Activated naive CD4-positive, alpha-beta T cell treated with anti-CD3 and anti-CD28 coated beads, Interleukin-2, amount 50 U/mL, for 72 hours (primary cell): ENCODE results near the gene PRR20D. TPM values are rescaled to one million over a fixed set of nuclear protein-coding genes. Genes with fewer than 3 reads are reported as not detected.
"Not testable (repeated sequence)": the region's sequence is repeated elsewhere in the genome, so short reads cannot be mapped to it uniquely, and the experiment has no call there.

ENCODE experiments used
- ATAC-seq, 2 donors: fragments of 150-1000 bp; cut with Tn5 transposase; 2 replicates each; pipeline ENCODE4 v1.10.0; 2021; ENCODE audit warnings: mild to moderate bottlenecking in 2 of 2, moderate library complexity in 2 of 2
- DNase-seq, 2 donors: peaks; one replicate each; pipeline ENCODE4 v3.0.0; 2021 to 2022; ENCODE audit warnings: low spot score in 2 of 2
- H3K27ac Mint-ChIP-seq, 2 donors: one replicate each; pipeline ENCODE4 v1.8.0; 2022; ENCODE audit warnings: mild to moderate bottlenecking in 2 of 2, mixed read lengths in 2 of 2
- H3K36me3 Mint-ChIP-seq, 2 donors: one replicate each; pipeline ENCODE4 v1.8.0; 2022; ENCODE audit warnings: mixed read lengths in 2 of 2
- H3K9me3 Mint-ChIP-seq, 2 donors: one replicate each; pipeline ENCODE4 v1.8.0; 2022; ENCODE audit warnings: mixed read lengths in 2 of 2
- total RNA-seq, 2 donors: library from RNA; stranded (reverse); gene quantifications; one replicate each; pipeline ENCODE4 v1.2.3, GENCODE V29; 2022

Gene PRR20D
- not detected for total RNA-seq

DNA sequence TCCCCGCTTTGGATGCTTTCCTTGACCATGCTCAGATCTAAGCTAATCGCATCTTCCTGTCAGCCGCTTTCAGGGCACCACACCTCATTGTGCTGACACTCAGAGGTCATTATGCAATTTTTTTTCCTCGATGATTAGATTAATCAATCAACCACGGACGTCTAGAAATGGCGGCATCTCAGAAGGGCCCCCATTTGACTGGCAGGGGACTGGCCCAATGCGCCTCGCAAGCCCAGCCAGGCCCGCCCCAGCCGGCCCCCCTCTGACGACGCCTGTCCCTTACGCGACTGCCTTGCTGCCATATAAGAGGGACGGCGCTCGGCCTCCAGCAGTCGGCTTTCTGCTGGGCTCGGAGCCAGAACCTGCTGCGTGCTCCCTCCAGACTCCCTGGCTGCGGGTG lies at the start of gene PRR20D:
PRR20D (plus strand) TSS at position 301 of the 400 bp plus-strand sequence. CDS start 387 bp downstream, outside the sequence.
- not testable (repeated sequence) for DNase-seq, H3K27ac Mint-ChIP-seq, ATAC-seq, H3K36me3 Mint-ChIP-seq, H3K9me3 Mint-ChIP-seq

DNA sequence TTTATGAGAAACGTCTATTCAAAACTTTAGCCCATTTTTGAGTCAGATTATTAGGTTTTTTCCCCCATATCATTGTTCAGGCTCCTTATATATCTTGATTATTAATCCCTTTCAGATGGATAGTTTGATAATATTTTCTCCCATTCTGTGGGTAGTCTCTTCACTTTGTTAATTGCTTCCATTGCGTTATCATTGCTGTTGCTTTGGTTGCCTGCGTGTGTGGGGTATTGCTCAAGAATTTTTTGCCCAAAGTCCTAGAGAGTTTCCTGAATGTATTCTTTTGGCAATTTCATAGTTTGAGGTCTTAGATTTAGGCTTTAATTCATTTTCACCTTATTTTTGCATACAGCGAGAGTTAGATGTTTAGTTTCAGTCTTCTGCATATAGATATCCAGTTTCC lies 45.5 kb upstream of the PRR20D start:
- no peak overlapping the region for H3K27ac Mint-ChIP-seq
- H3K9me3 Mint-ChIP-seq: peaks cover 28 to 43% of the 10 kb centered on the region in 2 donors
- no peaks in the 10 kb centered on the region for H3K36me3 Mint-ChIP-seq
- no peak for DNase-seq
- ATAC-seq: no peak

DNA sequence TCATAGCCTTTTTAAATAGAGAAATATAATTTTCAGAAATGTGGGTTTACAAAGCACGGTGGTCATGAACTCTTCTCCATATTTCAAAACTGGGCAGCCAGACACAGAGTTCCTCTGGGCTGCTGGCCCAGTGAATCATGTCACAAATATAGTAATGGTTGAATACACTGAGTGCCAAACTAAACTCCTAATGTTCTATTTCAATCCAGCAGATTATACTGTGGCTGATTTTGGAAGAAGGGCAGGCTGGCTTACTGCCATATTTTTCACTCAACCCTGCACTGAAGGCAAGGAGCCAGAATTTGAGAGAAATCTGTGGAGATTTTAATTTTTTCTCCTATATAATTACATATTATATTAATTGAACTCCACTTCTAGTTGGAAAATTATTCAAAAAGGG lies 36.8 kb upstream of the PRR20D start:
- Mint-ChIP-seq H3K27ac (no peak overlapping the region), H3K9me3 (peaks cover 2 to 5% of the 10 kb centered on the region in 2 donors), H3K36me3 (no peaks in the 10 kb centered on the region)
- DNase-seq (no peak), ATAC-seq (no peak)

DNA sequence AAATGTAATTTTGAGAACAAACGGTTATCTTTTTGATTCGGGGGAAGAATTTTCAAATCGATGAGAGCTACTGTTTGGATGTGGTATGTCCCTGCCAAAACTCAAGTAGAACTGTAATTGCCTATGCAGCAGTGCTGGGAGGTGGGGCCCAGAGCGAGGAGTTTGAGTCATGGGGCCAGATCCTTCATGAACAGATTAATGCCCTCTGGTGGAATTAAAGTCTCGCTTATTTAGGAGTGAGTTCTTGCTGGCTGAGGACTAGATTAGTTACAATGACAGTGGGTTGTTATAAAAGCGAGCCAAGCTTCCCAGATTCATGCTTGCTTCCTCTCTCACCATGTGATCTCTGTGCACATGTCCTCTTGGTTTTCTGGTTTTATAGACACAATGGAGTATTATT lies 31.5 kb upstream of the PRR20D start:
- Mint-ChIP-seq H3K27ac (no peak overlapping the region), H3K9me3 (peaks cover 8 to 14% of the 10 kb centered on the region in 2 donors), H3K36me3 (no peaks in the 10 kb centered on the region)
- no peak for ATAC-seq
- DNase-seq: no peak

DNA sequence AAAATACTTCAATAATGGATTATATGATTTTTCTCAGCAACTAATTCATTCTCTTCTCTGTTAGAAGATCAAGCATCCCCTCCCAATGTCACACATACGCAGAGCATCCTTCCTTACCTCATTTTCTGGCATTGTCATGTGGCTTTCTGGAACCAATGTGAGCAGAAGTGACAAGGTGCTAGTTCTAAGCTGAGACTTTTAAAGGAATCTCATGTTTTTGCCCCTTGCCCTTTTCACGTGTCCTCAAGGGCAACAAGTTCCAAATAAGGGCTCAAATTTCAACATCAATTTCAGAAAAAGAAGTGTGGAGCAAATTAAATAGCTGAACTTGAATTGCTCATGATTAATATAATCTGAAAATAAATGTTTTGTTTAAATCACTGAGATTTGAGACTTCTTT lies 24.3 kb upstream of the PRR20D start:
- ATAC-seq (no peak), DNase-seq (no peak)
- Mint-ChIP-seq H3K36me3 (no peaks in the 10 kb centered on the region), H3K9me3 (peaks cover 9 to 11% of the 10 kb centered on the region in 2 donors), H3K27ac (no peak overlapping the region)

DNA sequence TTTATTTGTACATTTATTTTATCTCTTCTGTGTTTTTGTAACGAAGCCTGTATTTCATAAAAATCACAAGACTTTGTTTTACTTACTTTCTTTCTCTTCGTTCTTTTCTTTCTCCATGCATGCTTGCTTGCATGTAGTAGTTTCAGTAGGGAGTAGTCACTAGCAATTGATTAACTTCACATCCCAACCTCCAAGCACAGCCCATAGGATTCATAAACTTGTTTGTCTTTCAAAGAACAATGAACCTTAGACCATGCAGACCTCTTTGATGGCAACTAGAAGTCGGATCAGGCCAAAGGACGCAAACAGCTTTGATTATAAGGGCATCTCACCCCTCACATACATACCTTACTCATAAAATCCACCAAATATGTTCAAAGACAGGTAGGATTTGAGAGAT lies 22.8 kb upstream of the PRR20D start:
- Mint-ChIP-seq H3K36me3 (no peaks in the 10 kb centered on the region), H3K9me3 (peaks cover 4 to 5% of the 10 kb centered on the region in 2 donors), H3K27ac (no peak overlapping the region)
- ATAC-seq (no peak), DNase-seq (no peak)

GRCh38 chr13:57138988-57139387 lies 21.4 kb upstream of the PRR20D start:
- DNase-seq: no peak
- ATAC-seq: no peak
- no peaks in the 10 kb centered on the region for H3K36me3 Mint-ChIP-seq
- peaks cover 0 to 4% of the 10 kb centered on the region in 2 donors for H3K9me3 Mint-ChIP-seq
- no peak overlapping the region for H3K27ac Mint-ChIP-seq

DNA sequence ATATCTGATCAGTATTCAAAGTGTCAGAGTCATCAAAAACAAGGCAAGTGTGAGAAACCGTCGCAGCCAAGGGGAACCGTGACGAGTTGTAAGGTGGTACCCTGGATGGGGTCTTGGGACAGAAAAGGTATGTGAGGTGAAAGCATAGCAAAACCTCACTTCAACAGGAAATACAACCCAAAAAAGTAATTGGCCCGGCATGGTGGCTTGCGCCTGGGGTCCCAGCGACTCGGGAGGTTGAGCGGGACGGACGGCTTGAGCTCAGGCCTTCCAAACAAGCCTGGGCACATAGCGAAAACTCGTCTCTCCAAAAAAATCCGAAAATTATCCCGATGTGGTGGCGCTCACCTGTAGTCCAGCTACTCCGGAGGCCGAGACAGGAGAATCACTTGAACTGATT lies 20.7 kb upstream of the PRR20D start:
- not testable (repeated sequence) for DNase-seq, H3K9me3 Mint-ChIP-seq, ATAC-seq, H3K36me3 Mint-ChIP-seq, H3K27ac Mint-ChIP-seq

- H3K27ac Mint-ChIP-seq, H3K9me3 Mint-ChIP-seq, H3K36me3 Mint-ChIP-seq: not testable (repeated sequence)
Observed at GRCh38 chr13:57140235-57140968, 20.0 kb upstream of the PRR20D start, which contains the start of gene PRR20A. PRR20A (plus strand) TSS chr13:57140918; CDS start chr13:57141305, 387 bp downstream.

DNA sequence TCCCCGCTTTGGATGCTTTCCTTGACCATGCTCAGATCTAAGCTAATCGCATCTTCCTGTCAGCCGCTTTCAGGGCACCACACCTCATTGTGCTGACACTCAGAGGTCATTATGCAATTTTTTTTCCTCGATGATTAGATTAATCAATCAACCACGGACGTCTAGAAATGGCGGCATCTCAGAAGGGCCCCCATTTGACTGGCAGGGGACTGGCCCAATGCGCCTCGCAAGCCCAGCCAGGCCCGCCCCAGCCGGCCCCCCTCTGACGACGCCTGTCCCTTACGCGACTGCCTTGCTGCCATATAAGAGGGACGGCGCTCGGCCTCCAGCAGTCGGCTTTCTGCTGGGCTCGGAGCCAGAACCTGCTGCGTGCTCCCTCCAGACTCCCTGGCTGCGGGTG lies 13.2 kb upstream of the PRR20D start, which contains the start of gene PRR20B:
PRR20B (plus strand) TSS at position 301 of the 400 bp plus-strand sequence. CDS start 387 bp downstream, outside the sequence.
- not testable (repeated sequence) for DNase-seq, ATAC-seq, H3K36me3 Mint-ChIP-seq, H3K27ac Mint-ChIP-seq, H3K9me3 Mint-ChIP-seq

More at GRCh38 chr13:57140235-57140968, 20.0 kb upstream of the PRR20D start, which contains the start of gene PRR20A:
- not testable (repeated sequence) for DNase-seq, ATAC-seq

DNA sequence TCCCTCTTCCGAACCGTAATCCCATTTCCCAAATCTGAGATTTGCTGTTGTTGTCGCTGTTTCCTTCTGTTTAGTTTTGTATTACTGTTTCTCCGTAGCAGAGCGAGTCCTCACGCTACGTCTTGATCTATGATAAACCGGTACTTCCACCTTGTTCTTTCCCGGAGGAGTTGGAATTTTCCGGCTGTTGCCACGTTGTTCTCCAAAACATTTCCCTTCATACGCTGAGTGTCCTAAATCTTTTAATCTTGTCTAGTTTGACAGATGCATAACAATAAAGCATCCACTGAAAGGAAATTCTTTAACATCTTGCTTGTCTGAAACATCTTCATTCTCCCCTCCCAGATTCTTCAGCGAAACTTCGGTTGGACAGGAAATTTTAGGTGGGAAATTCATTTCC lies 12.3 kb upstream of the PRR20D start:
- H3K36me3 Mint-ChIP-seq, DNase-seq, H3K9me3 Mint-ChIP-seq, H3K27ac Mint-ChIP-seq, ATAC-seq: not testable (repeated sequence)

GRCh38 chr13:57153761-57154160 lies 6.7 kb upstream of the PRR20D start, which contains the start of gene PRR20C:
PRR20C (plus strand) TSS chr13:57154061; CDS start chr13:57154448, 387 bp downstream.
- H3K9me3 Mint-ChIP-seq, DNase-seq, H3K36me3 Mint-ChIP-seq, H3K27ac Mint-ChIP-seq, ATAC-seq: not testable (repeated sequence)

DNA sequence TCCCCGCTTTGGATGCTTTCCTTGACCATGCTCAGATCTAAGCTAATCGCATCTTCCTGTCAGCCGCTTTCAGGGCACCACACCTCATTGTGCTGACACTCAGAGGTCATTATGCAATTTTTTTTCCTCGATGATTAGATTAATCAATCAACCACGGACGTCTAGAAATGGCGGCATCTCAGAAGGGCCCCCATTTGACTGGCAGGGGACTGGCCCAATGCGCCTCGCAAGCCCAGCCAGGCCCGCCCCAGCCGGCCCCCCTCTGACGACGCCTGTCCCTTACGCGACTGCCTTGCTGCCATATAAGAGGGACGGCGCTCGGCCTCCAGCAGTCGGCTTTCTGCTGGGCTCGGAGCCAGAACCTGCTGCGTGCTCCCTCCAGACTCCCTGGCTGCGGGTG lies 6.5 kb downstream of the PRR20D start, which contains the start of gene PRR20E:
PRR20E (plus strand) TSS at position 301 of the 400 bp plus-strand sequence. CDS start 387 bp downstream, outside the sequence.
- not testable (repeated sequence) for H3K36me3 Mint-ChIP-seq, H3K27ac Mint-ChIP-seq

DNA sequence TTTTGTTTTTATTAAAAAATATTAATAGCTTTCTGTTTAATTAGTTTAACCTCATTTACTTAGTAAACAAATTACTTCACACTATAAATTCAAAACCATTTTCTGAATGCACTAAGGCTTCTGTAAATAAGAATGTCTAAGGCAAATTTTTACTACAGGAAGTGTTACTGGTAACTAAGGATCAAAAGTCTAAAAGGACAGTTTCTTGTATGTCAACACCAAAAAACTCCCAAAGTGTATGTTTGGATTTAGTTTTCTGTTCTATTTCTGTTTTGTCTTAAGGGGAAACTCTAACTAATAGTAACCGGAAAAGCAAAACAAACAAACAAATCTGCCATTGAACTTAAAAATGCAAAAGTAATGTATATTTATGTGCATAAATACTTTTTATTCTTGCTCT lies 31.2 kb downstream of the PRR20D start:
- Mint-ChIP-seq H3K27ac (no peak overlapping the region), H3K9me3 (peaks cover 0 to 3% of the 10 kb centered on the region in 2 donors), H3K36me3 (no peaks in the 10 kb centered on the region)
- ATAC-seq (no peak), DNase-seq (no peak)

More for the DNA sequence above, 6.5 kb downstream of the PRR20D start, which contains the start of gene PRR20E:
- not testable (repeated sequence) for ATAC-seq, H3K9me3 Mint-ChIP-seq, DNase-seq

DNA sequence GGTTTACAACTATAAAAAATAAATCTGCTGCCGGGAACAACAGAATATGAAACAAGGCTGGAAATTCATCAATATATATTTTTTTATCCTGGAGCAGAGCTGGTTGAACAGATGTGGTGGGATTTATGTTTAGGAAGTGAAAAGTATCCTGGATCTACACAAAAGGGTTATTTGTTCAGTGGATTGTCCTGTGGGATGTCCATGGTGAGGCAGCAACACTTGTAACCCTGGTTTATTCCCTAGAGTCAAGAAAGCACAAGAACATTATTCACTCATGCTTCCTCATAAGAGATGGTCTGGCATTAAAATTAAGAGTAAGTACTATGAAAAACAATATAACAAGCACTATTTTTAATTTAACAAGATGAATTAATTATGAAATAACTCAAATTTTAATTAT lies 52.6 kb downstream of the PRR20D start:
- Mint-ChIP-seq H3K9me3 (peaks cover 2 to 13% of the 10 kb centered on the region in 2 donors), H3K27ac (no peak overlapping the region), H3K36me3 (peaks cover 0 to 4% of the 10 kb centered on the region in 2 donors)
- DNase-seq (no peak), ATAC-seq (no peak)
